Suprapubic skin (tissue), 4 donors: Measurements from ENCODE around the gene DEPDC1B. TPM values are rescaled to one million over a fixed set of nuclear protein-coding genes. Genes with fewer than 3 reads are reported as not detected.

ENCODE experiments used
- DNase-seq, 2 donors: peaks; one replicate each; pipeline ENCODE4 v3.0.0-alpha.2; 2019; ENCODE audit warnings: low spot score in 2 of 2
- H3K27ac ChIP-seq: fragments of 200-600 bp; sonication (generic); one replicate; pipeline ENCODE4 v1.5.1; 2019
- H3K27me3 ChIP-seq: fragments of 200-600 bp; sonication (generic); one replicate; pipeline ENCODE4 v1.5.1; 2019
- H3K36me3 ChIP-seq: fragments of 200-600 bp; sonication (generic); one replicate; pipeline ENCODE4 v1.5.1; 2019
- H3K4me1 ChIP-seq: fragments of 200-600 bp; sonication (generic); one replicate; pipeline ENCODE4 v1.5.1; 2019
- H3K4me3 ChIP-seq: fragments of 200-600 bp; sonication (generic); one replicate; pipeline ENCODE4 v1.5.1; 2019; ENCODE audit warnings: mild to moderate bottlenecking
- H3K9me3 ChIP-seq: fragments of 200-600 bp; sonication (generic); one replicate; pipeline ENCODE4 v1.5.1; 2019
- CTCF ChIP-seq, 2 donors: fragments of 200-600 bp in 1 of 2; fragments of 450-650 bp in 1 of 2; sonication (generic) in 1 of 2; IDR thresholded peaks; one replicate each; pipeline ENCODE4 v1.5.1; 2016 to 2019; ENCODE audit warnings: antibody characterized with exemption in 2 of 2, mild to moderate bottlenecking in 1 of 2, moderate library complexity in 1 of 2
- EP300 ChIP-seq: sonication (generic); formaldehyde crosslinking; IDR thresholded peaks from one replicate; pipeline ENCODE4 v1.6.1; 2017; ENCODE audit warnings: antibody characterized with exemption
- POLR2A ChIP-seq, 2 donors: fragments of 450-650 bp; IDR thresholded peaks; one replicate each; pipeline ENCODE4 v1.6.1; 2017; ENCODE audit warnings: antibody characterized with exemption in 2 of 2, mild to moderate bottlenecking in 2 of 2, moderate library complexity in 2 of 2
- POLR2AphosphoS5 ChIP-seq, 3 donors: sonication (generic); formaldehyde crosslinking; IDR thresholded peaks; one replicate each; pipeline ENCODE4 v1.6.1; 2017; ENCODE audit warnings: antibody characterized with exemption in 3 of 3
- WGBS: methylation state at CpG from one replicate; pipeline ENCODE4 v1.1.5; 2018; 5-methylcytosine and 5-hydroxymethylcytosine counted together
- total RNA-seq, 4 donors: library from RNA; depleted of rRNA; stranded (reverse); fragments of >200 nt; gene quantifications; one replicate each; pipeline ENCODE4 v1.1.0, GENCODE V29; 2016

The DEPDC1B gene
- total RNA-seq, 4 donors from 2014 or later, result 4.8 to 5.8 (median 5.2) TPM

- WGBS, result 79% methylated on average over 1 of the region's 1 CpG
- TF ChIP-seq CTCF (IDR thresholded peaks at IDR 0.05) (no peak), POLR2AphosphoS5 (IDR thresholded peaks at IDR 0.05) (no peak), EP300 (no peak), POLR2A (IDR thresholded peaks at IDR 0.05) (no peak)
- H3K27ac ChIP-seq, result no peak overlapping the region
- no peaks in the 10 kb centered on the region for H3K27me3 ChIP-seq
- no peaks in the 10 kb centered on the region for H3K9me3 ChIP-seq
- no peak for DNase-seq
- H3K36me3 ChIP-seq, result no peaks in the 10 kb centered on the region
- no peaks in the 10 kb centered on the region for H3K4me1 ChIP-seq
- H3K4me3 ChIP-seq, result no peak overlapping the region
These were observed 64.0 kb downstream of the DEPDC1B start for GRCh38 chr5:60636001-60636400.

GRCh38 chr5:60634051-60634450 is 65.9 kb downstream of the DEPDC1B start:
- TF ChIP-seq EP300 (no peak), POLR2AphosphoS5 (IDR thresholded peaks at IDR 0.05) (no peak), POLR2A (IDR thresholded peaks at IDR 0.05) (no peak), CTCF (IDR thresholded peaks at IDR 0.05) (no peak)
- H3K9me3 ChIP-seq, result no peaks in the 10 kb centered on the region
- DNase-seq, result no peak
- H3K4me3 ChIP-seq, result no peak overlapping the region
- WGBS, result 66% methylated on average over 6 of the region's 6 CpGs
- H3K4me1 ChIP-seq, result no peaks in the 10 kb centered on the region
- no peaks in the 10 kb centered on the region for H3K27me3 ChIP-seq
- H3K27ac ChIP-seq, result no peak overlapping the region
- no peaks in the 10 kb centered on the region for H3K36me3 ChIP-seq

- TF ChIP-seq EP300 (no peak), CTCF (IDR thresholded peaks at IDR 0.05) (no peak), POLR2AphosphoS5 (IDR thresholded peaks at IDR 0.05) (no peak), POLR2A (IDR thresholded peaks at IDR 0.05) (no peak)
- Histone ChIP-seq H3K27me3 (no peaks in the 10 kb centered on the region), H3K4me1 (no peaks in the 10 kb centered on the region), H3K4me3 (no peak overlapping the region), H3K9me3 (no peaks in the 10 kb centered on the region), H3K27ac (no peak overlapping the region), H3K36me3 (no peaks in the 10 kb centered on the region)
- 31% methylated on average over 1 of the region's 1 CpG for WGBS
- DNase-seq, result no peak
These were observed 66.6 kb downstream of the DEPDC1B start for GRCh38 chr5:60633341-60633740.

DNA sequence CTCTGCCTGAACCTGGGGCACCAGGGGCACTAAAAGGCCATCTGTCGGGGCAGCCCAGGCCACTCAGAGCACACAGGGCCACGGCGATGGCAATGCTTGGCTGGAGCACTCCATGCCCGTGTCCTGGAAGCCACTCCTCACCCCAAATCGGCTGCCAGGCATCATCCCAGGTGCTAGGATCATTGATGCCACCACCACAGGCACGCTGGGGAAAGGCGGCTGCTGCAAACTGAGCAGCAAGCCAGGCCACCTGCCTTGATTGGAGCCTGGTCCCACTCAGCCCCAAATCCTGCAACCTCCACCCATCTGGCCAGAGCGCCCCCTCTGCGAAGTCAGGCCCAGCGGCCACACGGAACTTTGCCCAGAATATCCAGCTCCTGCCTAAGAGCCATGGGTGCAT is 67.8 kb downstream of the DEPDC1B start:
- TF ChIP-seq EP300 (no peak), POLR2A (IDR thresholded peaks at IDR 0.05) (no peak), POLR2AphosphoS5 (IDR thresholded peaks at IDR 0.05) (no peak), CTCF (IDR thresholded peaks at IDR 0.05) (no peak)
- Histone ChIP-seq H3K4me3 (no peak overlapping the region), H3K9me3 (no peaks in the 10 kb centered on the region), H3K27me3 (no peaks in the 10 kb centered on the region), H3K27ac (no peak overlapping the region), H3K36me3 (no peaks in the 10 kb centered on the region), H3K4me1 (no peaks in the 10 kb centered on the region)
- WGBS, result 90% methylated on average over 3 of the region's 11 CpGs
- DNase-seq, result peak in 1 of 2 donors; percentile 76

- H3K36me3 ChIP-seq, result no peaks in the 10 kb centered on the region
- H3K4me3 ChIP-seq, result no peak overlapping the region
- no peaks in the 10 kb centered on the region for H3K4me1 ChIP-seq
- no peak overlapping the region for H3K27ac ChIP-seq
- no peak for DNase-seq
- no peaks in the 10 kb centered on the region for H3K9me3 ChIP-seq
- H3K27me3 ChIP-seq, result no peaks in the 10 kb centered on the region
- TF ChIP-seq CTCF (IDR thresholded peaks at IDR 0.05) (no peak), EP300 (no peak), POLR2AphosphoS5 (IDR thresholded peaks at IDR 0.05) (no peak), POLR2A (IDR thresholded peaks at IDR 0.05) (no peak)
- WGBS, result 93% methylated on average over 2 of the region's 2 CpGs
These were observed 69.1 kb downstream of the DEPDC1B start for GRCh38 chr5:60630836-60631235.
